ENCODE results near the gene CLCN2. TPM values are rescaled to one million over a fixed set of nuclear protein-coding genes. Genes with fewer than 3 reads are reported as not detected.
A peak's percentile ranks its signal among the peaks of the same experiment; 100 is the strongest.

Gene CLCN2
- total RNA-seq, 1 donor from 2014 or later: 1.8 TPM

DNA sequence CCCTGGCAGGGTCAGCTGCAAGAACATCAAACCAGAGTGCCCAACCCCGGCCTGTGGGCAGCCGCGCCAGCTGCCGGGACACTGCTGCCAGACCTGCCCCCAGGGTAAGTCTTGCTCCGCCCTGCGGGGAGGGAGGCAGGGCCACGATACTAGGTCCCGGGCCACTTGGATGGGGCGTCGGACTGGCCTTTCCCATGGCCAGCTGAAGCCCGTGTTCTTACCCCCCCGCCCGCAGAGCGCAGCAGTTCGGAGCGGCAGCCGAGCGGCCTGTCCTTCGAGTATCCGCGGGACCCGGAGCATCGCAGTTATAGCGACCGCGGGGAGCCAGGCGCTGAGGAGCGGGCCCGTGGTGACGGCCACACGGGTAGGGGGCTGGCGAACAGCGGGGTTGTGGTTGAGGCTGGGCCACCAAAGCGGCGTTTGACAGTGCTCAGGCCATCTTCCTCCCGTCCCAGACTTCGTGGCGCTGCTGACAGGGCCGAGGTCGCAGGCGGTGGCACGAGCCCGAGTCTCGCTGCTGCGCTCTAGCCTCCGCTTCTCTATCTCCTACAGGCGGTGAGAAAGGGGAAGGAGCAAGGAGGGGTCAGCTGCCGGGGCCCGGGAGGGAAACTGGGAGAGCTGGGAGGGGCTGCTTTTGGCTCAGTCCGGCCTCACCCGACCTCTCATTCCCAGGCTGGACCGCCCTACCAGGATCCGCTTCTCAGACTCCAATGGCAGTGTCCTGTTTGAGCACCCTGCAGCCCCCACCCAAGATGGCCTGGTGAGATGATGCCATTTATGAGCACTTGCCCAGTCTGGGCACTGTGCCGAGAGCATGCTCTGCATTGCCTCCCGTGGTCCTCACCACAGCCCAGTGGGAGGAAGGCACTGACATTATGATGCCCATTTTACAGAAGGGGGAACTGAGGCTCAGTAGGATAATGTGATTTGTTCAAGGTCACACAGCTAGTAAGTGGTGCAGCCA is 20.1 kb upstream of the CLCN2 start:
- peak; percentile 58 for DNase-seq (ENCODE audit: low read depth)

DNA sequence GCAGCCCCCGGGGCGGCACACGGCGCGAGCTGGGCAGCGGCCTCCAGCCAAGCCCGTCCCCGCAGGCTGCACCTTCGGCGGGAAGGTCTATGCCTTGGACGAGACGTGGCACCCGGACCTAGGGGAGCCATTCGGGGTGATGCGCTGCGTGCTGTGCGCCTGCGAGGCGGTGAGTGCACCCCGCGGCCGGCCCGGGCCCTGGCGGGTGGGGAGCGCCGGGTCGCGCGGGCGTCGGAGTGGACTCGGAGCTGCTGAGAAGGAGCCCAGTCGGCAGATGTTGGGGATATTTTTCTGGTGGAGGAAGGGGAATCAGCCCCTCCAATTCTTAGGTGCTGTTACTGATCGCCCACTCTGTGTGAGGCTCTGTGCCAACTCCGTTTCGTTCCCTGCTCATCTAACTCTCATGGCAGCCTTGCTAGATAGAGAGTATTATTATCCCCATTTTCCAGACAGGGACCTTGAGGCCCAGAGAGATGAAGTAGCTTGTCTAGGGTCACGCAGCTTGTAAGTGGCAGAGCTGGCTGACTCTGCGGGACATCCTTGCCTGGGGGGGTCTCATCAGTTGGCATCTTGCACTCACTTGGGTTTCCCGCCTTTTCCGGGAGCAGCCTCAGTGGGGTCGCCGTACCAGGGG is 19.3 kb upstream of the CLCN2 start:
- no peak for DNase-seq (ENCODE audit: low read depth)

DNA sequence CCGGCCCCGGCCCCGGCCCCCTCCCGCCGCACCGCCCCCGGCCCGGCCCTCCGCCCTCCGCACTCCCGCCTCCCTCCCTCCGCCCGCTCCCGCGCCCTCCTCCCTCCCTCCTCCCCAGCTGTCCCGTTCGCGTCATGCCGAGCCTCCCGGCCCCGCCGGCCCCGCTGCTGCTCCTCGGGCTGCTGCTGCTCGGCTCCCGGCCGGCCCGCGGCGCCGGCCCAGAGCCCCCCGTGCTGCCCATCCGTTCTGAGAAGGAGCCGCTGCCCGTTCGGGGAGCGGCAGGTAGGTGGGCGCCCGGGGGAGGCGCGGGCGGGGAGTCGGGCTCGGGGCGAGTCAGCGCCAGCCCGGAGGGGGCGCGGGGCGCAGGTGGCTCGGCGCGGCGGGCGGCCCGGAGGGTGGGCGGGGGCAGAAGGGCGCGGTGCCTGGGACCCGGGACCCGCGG is 18.8 kb upstream of the CLCN2 start:
- peak; percentile 68 for DNase-seq (ENCODE audit: low read depth)

- DNase-seq (ENCODE audit: low read depth): no peak
These were observed 18.2 kb upstream of the CLCN2 start, which contains the start of gene CHRD for GRCh38 chr3:184379358-184380184. CHRD (plus strand) TSS chr3:184380054; CDS start chr3:184380319, 265 bp downstream.

DNA sequence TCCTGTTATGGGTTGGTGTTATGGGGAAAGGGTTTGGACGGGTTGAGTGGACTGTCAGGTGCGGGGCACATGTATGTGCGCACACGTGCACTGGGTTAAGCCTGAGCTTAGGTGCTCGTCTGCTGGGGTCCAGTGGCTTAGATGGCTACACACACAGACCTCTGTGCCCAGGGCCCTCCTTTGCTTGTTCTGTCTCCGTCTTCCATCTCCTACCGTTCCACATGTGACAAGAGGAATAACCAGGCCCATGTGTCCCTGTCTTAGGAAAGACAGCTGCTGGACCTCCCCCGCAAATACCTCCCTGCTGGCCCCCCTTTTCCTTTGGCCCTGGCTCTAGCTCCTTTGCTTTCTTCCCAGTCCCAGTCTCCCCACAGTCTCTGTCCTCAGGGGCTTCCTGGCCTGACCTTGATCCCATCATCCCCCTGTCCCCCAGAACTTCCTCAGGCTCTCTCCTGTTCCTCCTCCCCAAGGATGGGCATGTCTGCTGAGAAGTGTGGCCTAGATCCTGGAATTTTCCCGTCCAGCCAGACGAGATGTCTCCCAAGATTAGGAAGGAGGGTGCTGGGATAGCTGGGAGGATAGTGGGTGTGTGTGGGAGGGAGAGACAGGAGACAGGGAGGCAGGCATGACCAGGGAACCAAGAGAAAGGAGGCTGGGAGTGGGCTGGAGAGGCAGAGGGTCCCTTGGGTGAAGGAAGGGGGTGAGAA is 17.4 kb upstream of the CLCN2 start:
- DNase-seq (ENCODE audit: low read depth): peak; percentile 58

DNA sequence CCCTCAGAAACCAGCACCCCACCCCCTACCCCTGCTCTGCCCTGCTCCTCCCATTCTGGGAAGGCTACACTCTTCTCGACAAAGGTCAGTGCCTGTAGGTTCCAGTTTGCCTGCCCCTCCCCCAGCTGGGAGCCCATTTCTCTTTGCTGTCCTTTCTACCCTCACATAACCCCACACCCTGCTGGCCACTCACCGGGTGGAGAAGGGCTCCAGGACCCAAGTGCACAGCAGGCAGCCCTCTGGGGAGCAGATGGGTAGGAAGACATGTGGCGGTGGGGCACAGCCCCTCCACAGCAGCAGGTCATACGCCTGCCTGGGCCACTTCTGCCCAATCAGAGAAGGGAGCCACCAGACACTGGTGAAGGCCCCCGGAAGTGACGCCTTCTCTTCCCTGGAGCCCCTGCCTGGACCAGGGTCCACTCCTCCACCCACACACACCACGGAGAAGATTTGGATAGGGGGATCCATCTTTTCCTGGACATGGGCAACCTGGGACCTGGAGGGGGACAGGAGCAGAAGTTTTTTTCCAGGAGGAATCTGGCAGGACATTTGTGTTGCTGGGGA is 16.6 kb upstream of the CLCN2 start, which contains the start of gene THPO:
Gene THPO, minus strand, starts transcription at position 326 of the 564 bp plus-strand sequence. CDS start 1,948 bp downstream, outside the sequence.
- no peak for DNase-seq (ENCODE audit: low read depth)

GRCh38 chr3:184377374-184377773 is 16.0 kb upstream of the CLCN2 start:
- no peak for DNase-seq (ENCODE audit: low read depth)

GRCh38 chr3:184375747-184376461 is 14.5 kb upstream of the CLCN2 start:
- DNase-seq (ENCODE audit: low read depth): no peak

DNA sequence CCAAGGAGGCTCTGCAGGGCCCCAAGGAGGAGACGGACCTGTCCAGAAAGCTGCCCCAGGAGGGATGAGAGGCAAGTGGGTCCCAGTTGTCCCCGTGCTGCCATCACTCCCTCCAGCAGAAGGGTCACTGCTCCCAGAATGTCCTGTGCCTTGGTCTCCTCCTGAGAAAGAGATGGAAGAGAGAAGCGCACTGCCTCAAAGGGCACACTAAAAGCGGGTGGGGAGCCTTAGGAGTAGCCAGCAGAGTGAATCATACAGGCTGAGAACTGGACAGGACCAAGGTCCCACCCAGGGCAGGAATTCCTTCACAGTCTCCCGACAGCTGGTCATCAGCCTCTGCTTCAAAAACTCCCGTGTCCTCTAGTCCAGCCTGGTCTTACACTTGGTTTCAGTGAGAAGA is 12.0 kb upstream of the CLCN2 start:
- peak; percentile 88 for DNase-seq (ENCODE audit: low read depth)

- no peak for DNase-seq (ENCODE audit: low read depth)
These were observed 11.5 kb upstream of the CLCN2 start for GRCh38 chr3:184372911-184373310.

DNA sequence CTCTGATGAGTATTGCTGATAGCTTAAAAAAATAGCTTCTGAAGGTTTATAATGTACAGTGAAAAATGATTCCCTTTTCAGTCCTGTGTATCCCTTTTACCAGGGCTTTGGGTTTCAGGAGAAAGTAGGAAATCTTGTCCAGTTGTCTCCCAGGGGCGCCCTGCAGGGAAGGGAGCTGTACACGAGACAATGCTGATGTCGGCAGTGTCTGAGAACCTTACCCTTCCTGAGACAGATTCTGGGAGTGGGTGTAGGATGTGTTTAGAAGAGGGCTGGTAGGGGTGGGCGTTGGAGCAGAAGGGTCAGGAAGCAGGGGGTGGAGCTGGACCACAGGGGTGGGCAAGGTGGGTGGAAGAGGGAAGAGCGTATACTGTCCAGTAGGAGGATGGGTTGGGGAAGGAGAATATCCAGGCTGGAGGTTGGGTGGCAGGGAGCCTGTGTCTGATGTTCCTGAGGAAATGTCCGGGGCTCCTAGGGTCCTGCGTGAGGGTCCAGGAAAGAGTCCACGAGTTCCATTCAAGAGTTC is 11.0 kb upstream of the CLCN2 start:
- no peak for DNase-seq (ENCODE audit: low read depth)

DNA sequence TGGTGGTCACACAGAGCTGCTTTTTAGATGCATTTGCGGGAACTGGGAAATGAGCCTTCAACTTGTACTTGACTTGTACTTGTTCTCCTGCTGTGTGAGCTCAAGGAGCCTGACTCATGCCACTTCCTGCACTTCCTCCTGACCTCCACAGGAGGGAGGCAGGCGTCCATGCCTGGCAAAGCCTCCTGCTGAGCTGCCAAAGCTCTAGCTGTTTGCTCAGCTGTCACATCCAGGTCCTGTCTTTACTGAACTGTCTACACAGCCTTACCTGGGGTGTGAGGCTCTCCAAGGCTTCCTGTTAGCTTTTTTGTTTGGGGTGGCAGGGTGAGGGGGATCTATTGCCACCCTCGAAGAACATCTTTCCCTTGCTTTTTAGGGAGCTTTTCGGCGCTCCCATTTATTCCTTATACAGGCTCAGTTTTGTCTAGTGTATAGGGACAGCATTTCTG is 10.2 kb upstream of the CLCN2 start:
- DNase-seq (ENCODE audit: low read depth): peak; percentile 91

DNA sequence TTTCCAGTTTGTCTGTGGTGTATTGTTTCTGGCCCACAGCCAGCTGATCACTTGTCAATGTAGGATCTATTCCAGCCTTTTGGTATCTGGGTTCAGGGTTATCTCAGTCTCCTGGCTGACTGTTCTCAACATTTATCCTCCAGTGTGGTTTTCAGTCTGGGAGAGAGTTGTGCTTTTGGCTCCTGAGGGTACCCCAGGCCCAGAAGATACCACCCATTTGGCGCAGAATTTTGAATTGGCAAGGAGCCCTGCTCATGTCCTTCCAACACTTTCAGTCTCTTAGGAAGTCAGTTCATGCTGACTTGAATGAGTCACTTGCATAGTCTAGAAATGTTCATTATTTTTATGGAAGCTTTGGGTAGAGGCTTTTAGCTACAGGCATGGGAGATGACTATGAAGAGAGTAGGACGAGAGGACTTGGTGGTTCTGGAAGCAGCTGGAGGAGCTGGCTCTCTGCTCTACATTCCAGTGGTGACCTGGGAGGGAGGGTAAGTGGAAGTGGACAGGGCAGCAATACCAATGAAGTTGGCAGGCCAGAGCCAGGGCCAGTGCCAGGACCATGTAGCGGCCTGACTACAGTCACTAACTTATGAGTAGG is 7.3 kb upstream of the CLCN2 start:
- peak; percentile 90 for DNase-seq (ENCODE audit: low read depth)

DNA sequence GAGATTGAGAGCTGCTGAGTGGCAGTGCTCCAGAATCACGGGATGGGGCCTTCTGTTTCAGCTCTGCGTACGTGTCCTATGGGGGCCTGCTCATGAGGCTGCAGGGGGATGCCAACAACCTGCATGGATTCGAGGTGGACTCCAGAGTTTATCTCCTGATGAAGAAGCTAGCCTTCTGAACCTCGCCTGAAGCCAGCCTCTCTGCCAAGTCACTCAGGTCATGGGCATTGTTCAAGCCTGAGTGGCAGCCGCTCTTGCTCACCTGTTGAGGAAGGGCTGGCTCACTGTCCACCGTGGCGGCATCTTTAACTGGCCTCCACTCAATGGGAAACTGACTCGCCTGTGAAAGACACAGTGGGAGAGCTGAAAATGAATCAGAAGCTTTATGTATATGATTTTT is 6.7 kb upstream of the CLCN2 start:
- no peak for DNase-seq (ENCODE audit: low read depth)

DNA sequence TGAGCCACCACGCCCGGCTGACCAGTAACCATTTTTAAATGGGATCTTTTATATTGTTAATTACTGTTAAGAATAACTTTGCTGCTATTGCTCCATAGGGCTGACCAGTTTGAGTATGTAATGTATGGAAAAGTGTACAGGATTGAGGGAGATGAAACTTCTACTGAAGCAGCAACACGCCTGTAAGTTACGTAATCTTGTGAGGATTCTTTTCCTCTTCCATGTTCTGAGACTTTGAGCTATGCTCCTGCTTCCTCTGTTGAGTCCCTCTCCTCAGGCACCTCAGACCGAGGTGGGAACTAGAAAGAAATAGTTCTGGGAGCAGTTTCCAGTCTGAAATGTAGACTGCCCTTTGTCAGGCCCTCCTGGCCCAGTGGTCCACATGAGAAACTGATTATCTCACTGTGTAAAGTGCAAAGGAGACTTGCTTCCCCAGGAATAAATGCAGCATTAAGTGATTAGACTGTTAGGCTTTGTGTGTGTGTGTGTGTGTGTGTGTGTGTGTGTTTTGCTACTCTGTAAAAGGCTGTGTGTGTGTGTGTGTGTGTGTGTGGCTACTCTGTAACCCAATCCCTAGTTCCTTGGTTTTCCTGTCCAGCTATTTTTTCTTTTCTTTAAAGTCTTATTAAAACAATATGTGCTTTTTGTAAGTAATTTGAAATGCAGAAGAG is 5.3 kb upstream of the CLCN2 start:
- DNase-seq (ENCODE audit: low read depth): peak; percentile 45

DNA sequence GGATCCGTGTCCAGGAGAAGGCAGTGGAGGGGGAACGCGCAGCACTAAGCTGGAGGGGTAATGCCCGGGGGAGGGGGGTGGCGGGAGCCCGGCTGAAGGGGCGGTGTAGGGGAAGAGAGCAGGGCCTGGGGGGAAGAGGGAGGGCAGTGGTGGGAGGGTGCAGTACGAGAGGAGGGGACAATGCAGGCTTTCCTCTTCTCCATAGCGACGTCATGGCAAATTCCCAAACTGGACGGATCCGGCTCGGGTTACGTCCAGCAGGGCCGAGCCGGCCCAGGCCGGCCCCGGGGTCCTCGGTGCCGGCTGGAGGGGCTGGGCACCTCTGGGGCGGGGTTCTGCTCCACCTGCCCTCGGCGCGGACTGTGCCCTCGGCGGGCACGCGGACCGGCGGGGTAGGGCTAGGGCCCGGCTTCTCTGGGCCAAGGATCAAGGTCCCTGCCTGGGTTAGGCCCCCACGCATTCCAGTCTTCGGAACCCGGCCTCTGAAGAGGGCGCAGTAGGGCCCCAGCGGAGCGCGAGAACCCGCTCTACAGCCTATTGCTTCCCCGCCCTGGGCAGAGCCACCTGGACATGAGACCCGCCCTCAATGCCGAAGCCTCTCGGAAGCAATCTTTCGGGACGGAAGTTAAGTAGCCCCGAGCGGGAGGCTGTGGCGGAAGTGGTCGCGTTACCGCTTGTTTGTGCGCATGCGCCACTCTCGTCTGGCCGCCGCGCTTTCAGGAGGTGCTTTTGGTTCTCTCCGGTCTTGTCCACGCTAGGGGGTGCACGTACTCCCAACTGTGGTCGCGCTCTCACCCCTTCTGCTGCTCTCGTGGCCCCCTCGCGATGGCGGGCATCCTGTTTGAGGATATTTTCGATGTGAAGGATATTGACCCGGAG is 1.5 kb upstream of the CLCN2 start:
- peak; percentile 98 for DNase-seq (ENCODE audit: low read depth)

GRCh38 chr3:184361932-184362667 is 695 bp upstream of the CLCN2 start:
- DNase-seq (ENCODE audit: low read depth): peak; percentile 76
